ENCODE measurements around the gene PLCL1.

PLCL1 gene

DNA sequence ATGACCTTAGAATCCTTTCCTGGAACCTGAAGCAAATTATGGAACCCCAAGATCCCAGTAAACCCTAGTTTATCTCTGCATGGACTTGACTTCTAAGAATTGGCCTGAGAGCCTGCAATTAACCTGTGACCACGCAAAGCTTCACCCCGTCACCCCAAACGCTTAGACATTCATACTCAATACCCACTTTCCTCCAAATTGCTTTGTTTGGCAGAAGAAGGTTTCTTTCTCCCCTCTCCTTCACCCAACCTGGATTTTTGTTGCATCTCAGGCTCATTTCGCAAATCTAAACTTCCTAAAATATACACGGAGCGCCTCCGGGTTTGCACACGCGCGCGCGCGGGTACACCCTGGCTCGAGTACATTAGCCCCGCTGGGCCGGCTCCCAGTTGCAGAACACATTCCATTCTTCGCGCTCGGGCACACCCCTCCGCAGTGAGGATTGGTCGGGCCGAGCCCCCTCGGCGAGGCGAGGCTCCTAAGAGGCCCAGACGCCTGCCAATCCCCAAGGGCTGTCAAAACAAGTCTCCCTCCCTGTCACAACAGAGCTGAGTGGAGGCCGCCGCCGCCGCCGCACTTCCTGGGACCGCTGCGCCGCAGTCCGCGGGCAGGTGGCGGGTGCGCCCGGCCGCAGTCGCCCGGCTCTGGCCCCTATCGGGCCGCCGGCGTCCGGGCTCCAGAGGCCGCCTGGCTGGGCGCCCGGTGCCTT, at the start of gene PLCL1:
TSS of gene PLCL1 (plus strand) at position 545 of the 709 bp plus-strand sequence.
- peak; percentile 83 for DNase-seq (ENCODE audit: low read depth)

DNA sequence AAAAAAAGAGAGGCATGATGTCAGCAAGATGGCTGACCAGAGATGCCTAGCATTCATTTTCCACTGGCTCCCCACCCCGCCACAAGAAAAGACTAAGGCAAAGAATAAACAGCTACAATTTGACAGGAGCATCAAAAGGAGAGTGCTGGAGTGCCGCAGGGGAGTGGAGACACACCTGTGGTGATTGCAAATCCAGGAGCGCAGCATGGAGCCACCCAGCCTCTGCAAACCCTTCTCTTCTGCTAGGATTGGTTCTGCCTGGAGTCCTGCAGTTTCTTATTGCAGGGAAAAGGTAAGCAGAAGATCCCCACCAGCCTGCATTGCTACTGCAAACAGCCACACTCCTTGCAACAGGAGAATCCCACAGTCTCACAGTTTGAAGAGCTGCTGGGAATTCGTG, 45.4 kb upstream of the PLCL1 start:
- no peak for DNase-seq (ENCODE audit: low read depth)

GRCh38 chr2:197759625-197760292, 44.6 kb upstream of the PLCL1 start:
- DNase-seq (ENCODE audit: low read depth) = no peak

DNA sequence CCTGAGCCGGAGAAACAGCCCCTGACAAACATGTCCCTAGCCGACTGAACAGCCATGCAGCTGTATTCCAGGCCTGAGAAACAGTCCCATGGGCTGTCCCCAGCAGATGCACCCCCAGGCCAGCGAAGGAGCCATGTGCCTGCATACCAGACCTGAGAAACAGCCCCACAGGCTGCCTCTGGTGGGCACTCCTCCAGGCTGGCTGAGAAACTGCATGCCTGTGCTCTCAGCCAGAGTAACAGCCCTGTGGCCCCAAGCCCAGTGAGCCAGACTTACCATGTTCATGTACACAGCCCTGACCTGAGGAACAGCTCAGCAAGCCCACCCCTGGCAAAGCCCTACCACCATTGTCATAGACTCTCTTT, 44.1 kb upstream of the PLCL1 start:
- no peak for DNase-seq (ENCODE audit: low read depth)

- no peak for DNase-seq (ENCODE audit: low read depth)
These were observed 26.5 kb upstream of the PLCL1 start for GRCh38 chr2:197777823-197778407.

DNA sequence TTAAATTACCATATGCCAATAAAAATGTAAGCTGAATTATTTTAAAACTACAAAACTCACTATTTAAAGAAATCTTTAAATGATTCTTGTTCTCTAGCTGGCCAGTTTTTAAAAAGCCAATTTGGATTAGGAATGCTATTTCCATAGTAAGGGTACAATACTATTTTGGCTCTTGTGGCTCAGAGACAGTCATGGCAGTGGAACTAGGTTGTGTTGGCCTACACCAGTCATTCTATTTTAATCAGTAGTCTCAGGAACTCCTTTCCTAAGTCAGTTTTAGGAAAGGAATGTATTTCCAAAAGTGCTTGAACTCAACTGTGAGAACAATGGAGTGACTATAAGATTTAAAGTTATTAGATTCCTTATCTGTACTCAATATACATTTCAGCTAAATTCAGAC, 25.1 kb upstream of the PLCL1 start:
- DNase-seq (ENCODE audit: low read depth) = no peak

DNA sequence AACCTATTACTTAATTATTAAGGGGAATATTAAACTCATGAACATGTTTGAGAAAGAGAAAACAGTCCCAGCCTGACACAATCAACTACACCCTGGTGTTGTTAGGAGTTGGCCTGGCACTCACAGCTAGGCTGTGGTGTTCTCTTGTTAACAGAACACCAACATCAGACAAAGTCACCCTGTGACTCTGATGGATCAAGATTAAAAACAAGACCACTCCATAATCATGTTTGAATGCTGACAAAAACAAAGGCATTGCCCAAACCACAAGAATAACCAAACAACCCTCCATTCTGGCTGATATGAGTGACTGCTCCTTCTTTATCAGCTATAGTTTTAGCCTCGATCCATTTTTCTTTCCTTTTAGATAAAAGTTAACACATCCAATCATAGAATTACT, 22.3 kb upstream of the PLCL1 start:
- no peak for DNase-seq (ENCODE audit: low read depth)

- no peak for DNase-seq (ENCODE audit: low read depth)
These were observed 19.1 kb upstream of the PLCL1 start, which contains the start of gene BOLL for GRCh38 chr2:197784956-197785941. Gene BOLL (minus strand): TSS chr2:197785319. CDS start chr2:197781850, 3,469 bp downstream.

DNA sequence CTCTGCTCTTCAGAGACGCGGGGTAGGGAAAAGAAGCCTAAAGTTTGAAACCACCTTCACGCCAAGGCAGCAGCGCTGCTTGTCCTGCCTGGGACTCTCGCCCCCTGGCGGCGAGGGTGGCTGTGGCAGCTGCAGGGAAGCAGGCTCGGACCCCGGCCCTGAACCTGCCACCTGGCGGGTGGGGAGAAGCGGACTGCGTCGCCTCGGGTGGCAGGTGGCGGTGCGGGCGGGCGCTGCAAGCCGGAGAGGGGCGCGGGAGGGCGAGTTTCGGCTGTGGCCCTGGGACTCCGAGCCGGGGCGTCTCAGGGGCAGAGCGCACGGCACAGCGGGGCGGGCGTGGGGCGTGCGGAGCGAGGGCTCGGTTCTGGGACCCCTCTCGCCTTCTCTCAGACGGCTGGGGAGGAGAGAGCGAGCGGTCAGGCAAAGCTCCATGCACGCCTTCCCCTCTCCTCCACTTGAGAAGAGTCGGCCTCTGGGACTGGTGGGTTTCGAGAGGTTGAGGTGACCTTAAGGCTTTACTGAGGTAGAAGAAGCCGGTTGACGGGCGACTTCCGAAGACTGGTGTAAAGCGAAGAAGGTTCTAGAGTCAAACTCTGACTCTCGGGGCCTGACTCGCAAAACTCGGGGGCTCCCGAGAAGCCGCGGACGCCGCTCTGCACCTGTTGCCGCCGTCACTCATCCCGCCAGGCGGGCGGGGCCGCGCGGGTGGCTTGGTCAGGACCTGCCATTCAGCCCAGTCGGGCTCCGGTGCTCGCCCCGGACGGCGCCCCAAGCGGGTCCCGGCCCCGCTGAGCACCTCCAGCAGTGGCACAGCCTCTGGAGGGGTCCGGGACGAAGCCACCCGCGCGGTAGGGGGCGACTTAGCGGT, 18.1 kb upstream of the PLCL1 start:
- DNase-seq (ENCODE audit: low read depth) = peak; percentile 41

- no peak for DNase-seq (ENCODE audit: low read depth)
These were observed 10.9 kb upstream of the PLCL1 start for GRCh38 chr2:197793456-197793855.

DNA sequence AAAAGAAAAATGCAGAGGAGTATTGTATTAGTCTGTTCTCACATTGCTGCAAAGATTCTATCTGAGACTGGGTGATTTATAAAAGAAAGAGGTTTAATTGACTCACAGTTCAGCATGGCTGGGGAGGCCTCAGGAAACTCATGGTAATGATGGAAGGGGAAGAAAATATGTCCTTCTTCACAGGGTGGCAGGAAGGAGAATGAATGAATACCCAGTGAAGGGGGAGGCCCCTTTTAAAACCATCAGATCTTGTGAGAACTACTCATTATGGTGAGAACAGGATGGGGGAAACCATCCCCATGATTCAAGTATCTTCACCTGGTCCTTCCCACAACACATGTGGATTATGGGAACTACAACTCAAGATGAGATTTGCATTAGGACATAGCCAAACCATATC, 9.1 kb upstream of the PLCL1 start:
- DNase-seq (ENCODE audit: low read depth) = no peak

GRCh38 chr2:197798187-197798586, 6.2 kb upstream of the PLCL1 start:
- DNase-seq (ENCODE audit: low read depth) = no peak

DNA sequence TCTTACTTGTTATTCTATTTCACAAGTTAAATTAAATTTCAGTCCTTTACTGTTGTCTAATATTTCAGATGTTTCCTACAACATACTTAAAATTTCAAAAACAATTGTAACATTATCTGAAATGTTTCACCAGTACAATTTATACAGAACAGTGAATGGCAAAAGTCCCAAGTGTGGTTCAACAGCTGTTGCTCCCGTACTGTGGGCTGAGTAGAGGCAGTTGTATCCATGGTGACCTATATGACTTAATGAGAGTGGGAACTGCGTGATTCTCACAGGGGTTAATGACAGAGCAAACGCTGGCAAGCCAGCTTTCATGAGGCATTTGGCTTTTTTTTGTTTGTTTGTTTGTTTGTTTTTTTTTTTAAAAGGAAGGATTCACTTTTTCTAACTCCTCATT, 5.3 kb upstream of the PLCL1 start:
- no peak for DNase-seq (ENCODE audit: low read depth)

DNA sequence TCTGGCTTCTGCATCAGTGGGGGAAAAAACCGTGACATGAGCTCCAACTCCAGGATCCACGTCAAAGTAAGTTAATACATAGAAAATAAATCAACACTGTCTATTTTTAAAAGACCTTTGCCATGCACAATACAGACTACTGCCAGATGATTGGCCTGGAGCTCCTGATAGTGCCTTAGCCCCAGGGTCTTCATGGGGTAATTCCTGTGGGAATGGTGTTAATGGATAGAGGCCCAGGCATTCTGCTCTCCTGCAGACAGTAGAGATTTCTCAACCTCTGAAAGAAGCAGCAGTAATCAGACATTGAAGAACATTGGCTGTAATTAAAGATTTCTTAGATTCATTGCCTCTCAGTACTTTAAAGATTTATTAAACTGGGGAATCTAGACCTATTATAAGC, 4.3 kb upstream of the PLCL1 start:
- no peak for DNase-seq (ENCODE audit: low read depth)

DNA sequence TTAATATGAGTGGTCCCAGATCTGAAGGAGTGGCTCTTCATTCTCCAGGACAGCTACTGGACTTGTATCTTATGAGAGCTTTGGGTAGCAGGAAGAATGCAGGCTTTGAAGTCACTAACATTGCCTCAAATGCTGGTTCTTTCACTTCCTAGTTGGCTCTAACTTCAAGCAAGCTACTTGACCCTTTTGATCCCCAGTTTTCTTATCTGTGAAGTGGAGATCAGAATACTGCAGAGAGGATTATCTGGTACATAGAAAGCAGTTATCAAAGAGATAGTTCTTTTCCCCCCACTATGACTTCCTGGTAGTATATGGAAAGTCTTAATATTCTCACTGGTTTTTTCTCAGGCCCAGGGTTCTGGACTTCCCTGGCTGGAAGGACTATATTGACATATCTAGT, 3.4 kb upstream of the PLCL1 start:
- no peak for DNase-seq (ENCODE audit: low read depth)

DNA sequence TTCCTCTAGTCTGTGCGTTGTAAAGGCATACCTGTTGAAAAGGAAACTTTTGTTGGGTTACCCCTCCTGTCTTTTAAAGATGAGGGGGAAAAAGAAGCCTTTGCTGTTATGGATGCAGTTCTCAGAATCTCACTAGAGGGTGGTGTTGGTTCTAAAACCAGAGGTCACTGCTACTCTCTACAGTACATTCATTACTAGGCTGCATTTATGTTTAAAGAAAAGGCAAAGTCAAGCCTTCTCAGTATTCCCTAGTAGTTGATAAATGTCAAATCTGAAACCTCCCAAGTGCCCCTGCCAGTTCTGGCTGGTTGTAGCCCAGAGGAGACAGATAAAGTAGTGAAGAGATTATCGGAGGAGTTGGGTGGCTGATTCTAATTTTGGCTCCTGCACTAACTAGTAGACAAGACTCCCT, 1.4 kb upstream of the PLCL1 start:
- no peak for DNase-seq (ENCODE audit: low read depth)

DNA sequence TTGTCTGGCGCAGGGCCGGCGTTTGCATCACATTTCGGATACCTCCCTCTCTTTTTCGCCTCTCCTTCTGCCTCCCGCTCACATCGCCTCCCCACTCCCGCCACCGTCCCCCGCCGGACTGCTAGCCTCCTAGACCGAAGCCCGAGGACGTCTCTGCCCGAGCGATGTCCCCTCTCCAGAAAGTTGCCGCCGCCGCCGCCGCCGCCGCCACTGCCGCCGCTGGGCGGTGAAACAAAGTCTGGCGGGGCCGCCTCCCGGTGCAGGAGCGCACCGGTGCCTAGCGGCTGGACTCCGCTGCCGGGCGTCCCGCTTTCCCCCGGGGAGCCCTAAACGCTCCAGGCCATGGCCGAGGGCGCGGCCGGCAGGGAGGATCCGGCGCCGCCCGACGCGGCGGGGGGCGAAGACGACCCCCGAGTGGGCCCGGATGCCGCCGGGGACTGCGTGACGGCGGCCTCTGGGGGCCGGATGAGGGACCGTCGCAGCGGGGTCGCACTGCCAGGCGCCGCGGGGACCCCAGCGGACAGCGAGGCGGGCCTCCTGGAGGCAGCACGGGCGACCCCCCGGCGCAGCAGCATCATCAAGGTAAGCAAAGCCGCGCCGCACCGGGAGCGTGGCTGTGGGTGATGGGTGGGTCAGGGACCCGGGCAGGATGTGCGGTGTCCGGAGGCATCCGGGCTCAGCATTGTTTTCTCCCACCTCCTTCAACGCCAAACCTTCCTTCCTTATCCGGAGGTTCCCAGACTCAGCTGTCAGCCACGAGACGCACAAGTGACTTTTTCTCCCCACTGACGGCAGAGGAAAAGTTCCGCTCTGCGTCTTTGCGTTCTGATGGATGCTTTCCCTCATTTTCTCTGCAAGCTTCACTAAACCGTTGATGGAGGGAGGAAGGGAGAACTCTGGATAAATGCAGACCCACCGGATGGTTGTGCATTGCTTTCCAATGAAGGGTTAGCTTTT, 643 bp downstream of the PLCL1 start:
- DNase-seq (ENCODE audit: low read depth) = peak; percentile 28

- no peak for DNase-seq (ENCODE audit: low read depth)
These were observed 1.6 kb downstream of the PLCL1 start for GRCh38 chr2:197805715-197806633.

- no peak for DNase-seq (ENCODE audit: low read depth)
These were observed 4.7 kb downstream of the PLCL1 start for GRCh38 chr2:197809064-197809463.

Measured in activated T-helper 9 cell treated with anti-CD3 and anti-CD28 coated beads, Interleukin-2, amount 50 U/mL, for 16 hours (primary cell).